NB4 (cell line): ENCODE data around the gene RPS19BP1.

Experiments used
- POLR2A ChIP-seq: IDR thresholded peaks from 2 replicates; pipeline ENCODE4 v1.6.1; 2011; ENCODE audit warnings: mild to moderate bottlenecking; ENCODE audit not compliant: insufficient read length; ENCODE audit errors: extremely low read depth
- TF ChIP-seq, protein P1 (sequence below): IDR thresholded peaks from one replicate; pipeline ENCODE4 v1.5.1; 2012; ENCODE audit warnings: low read depth, low read length

DNA sequence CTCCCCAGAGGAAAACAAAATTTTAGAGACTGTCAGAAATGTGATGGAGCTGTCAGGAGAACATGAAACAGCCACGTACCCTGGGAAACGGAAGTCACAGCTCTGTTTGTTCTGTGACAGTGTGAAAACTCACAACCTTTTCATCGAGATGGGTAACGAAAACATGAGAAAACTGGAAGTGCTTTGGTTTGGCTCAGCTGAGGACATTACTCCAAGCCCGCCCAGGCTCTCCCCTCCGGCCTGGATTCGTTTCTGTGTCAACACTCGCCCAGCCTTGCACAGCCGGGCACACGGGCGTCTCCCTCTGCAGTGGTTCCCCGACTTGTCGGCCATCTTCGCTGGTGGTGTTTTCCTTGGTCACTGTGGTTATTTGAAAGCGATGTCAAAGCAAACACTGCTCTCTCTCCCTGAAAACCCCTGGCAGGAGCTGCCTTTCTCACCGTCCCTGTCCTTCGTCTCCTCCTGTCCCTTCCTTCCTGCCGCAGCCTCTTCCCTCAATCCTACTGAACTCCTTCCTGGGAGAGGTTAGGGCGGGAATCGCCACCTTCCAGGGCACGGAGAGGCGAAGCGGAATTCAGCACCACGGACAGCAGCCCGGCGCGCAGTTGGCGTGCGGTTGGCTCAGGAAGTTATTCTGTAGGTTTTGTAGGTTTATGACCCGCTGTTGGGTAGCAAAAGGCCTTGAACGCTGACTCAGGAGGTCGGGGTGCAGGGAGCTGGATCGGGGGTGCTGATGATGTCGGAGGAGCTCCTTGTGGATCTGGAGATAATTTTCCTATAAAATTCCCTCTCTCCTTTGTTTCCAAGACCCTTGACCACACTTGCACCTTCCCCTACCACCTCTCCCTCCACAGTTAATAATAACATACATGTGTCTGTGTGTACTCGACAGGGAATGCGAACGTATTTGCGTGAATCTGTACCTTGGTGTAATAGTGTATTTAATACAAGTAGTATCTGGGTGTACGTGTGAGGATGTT is 13.1 kb upstream of the RPS19BP1 start:
- TF ChIP-seq POLR2A: no peak
- TF ChIP-seq, protein P1, sequence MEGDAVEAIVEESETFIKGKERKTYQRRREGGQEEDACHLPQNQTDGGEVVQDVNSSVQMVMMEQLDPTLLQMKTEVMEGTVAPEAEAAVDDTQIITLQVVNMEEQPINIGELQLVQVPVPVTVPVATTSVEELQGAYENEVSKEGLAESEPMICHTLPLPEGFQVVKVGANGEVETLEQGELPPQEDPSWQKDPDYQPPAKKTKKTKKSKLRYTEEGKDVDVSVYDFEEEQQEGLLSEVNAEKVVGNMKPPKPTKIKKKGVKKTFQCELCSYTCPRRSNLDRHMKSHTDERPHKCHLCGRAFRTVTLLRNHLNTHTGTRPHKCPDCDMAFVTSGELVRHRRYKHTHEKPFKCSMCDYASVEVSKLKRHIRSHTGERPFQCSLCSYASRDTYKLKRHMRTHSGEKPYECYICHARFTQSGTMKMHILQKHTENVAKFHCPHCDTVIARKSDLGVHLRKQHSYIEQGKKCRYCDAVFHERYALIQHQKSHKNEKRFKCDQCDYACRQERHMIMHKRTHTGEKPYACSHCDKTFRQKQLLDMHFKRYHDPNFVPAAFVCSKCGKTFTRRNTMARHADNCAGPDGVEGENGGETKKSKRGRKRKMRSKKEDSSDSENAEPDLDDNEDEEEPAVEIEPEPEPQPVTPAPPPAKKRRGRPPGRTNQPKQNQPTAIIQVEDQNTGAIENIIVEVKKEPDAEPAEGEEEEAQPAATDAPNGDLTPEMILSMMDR: no peak
